Neutrophil (primary cell): ENCODE data around the gene MAN2B1.

Experiments
- H3K27ac ChIP-seq: fragments of 200-600 bp; sonication (generic); 2 replicates; pipeline ENCODE4 v1.5.1; 2016; ENCODE audit warnings: mild to moderate bottlenecking, moderate library complexity
- H3K27me3 ChIP-seq: fragments of 200-600 bp; sonication (generic); 2 replicates; pipeline ENCODE4 v1.6.0; 2016; ENCODE audit warnings: mild to moderate bottlenecking
- H3K36me3 ChIP-seq: fragments of 200-600 bp; sonication (generic); 2 replicates; pipeline ENCODE4 v1.5.1; 2017
- H3K4me1 ChIP-seq, 2 experiments: fragments of 200-600 bp in 1 of 2; sonication (generic) in 1 of 2; 1 replicate in 1 of 2; 2 replicates in 1 of 2; pipeline versions ENCODE4 v1.5.1 to v1.6.1; 2013 to 2016; ENCODE audit warnings: low read depth in 1 of 2, low read length in 1 of 2, mild to moderate bottlenecking in 1 of 2, moderate library complexity in 1 of 2; ENCODE audit not compliant: control insufficient read depth in 1 of 2, insufficient read depth in 1 of 2
- H3K4me3 ChIP-seq, 2 experiments: fragments of 200-600 bp in 1 of 2; sonication (generic) in 1 of 2; 1 replicate in 1 of 2; 2 replicates in 1 of 2; pipeline ENCODE4 v1.5.1; 2013 to 2016; ENCODE audit warnings: low read depth in 1 of 2, low read length in 1 of 2, mild to moderate bottlenecking in 1 of 2, moderate library complexity in 1 of 2
- H3K9me3 ChIP-seq: fragments of 200-600 bp; sonication (generic); 2 replicates; pipeline ENCODE4 v1.5.1; 2016
- TF ChIP-seq, protein P1 (sequence below): fragments of 200-600 bp; sonication (generic); IDR thresholded peaks from 2 replicates; pipeline ENCODE4 v1.5.1; 2016; ENCODE audit warnings: antibody characterized with exemption

MAN2B1 gene

DNA sequence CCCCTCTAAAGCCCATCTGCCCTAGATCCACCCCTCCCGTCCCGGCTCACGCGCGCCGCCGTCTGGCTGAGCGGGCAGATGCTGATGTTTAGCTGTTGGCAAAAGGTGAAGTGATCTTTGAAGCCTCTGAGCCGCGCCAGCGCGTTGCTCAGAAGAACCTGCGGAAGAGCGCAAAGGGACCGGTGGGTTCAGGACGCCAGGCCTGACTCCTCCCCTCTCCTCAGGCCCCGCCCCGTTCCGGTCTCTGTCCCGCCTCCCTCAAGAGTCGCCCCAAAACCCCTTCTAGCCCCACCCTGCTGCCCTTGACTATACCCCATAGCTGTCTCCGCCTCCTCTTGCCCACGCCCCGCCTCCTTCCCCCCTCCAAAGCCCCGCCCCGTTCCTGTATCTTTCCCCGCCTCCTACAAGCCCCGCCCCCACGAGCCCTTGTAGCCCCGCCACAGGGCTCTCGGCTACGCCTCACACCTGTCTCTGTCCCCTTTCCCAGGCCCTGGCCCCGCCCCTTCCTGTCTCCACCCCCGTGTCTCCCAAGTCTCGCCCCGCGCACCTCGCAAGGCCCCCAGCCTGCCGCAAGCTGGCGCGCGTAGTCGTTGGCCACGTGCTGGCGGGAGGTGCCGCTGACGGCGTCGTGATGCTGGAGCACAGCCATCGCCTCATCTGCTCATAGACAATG lies 9.5 kb downstream of the MAN2B1 start:
- peaks cover 99% of the 10 kb centered on the region for H3K36me3 ChIP-seq
- TF ChIP-seq, protein P1, sequence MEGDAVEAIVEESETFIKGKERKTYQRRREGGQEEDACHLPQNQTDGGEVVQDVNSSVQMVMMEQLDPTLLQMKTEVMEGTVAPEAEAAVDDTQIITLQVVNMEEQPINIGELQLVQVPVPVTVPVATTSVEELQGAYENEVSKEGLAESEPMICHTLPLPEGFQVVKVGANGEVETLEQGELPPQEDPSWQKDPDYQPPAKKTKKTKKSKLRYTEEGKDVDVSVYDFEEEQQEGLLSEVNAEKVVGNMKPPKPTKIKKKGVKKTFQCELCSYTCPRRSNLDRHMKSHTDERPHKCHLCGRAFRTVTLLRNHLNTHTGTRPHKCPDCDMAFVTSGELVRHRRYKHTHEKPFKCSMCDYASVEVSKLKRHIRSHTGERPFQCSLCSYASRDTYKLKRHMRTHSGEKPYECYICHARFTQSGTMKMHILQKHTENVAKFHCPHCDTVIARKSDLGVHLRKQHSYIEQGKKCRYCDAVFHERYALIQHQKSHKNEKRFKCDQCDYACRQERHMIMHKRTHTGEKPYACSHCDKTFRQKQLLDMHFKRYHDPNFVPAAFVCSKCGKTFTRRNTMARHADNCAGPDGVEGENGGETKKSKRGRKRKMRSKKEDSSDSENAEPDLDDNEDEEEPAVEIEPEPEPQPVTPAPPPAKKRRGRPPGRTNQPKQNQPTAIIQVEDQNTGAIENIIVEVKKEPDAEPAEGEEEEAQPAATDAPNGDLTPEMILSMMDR, result no peak

DNA sequence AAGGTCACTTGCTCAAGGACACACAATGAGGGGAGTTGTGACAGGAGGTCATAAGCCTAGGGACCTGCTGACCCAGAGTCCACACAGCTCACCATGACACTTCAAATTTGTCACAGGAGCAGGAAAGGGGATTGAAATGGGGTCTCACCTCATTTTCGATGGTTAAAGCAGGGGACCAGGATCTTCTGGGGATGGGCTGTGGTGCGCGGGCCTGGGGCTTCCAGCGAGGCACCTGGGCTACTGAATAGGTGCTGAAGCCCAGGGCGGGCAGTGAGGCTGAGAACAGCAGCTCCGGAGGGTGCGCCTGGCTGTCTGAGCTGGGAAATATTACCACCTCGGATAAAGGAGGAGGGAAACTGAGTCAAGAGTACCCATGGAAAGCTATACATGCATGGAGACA lies 11.0 kb downstream of the MAN2B1 start:
- no peaks in the 10 kb centered on the region for H3K27me3 ChIP-seq
- TF ChIP-seq, protein P1, result no peak
- no peak overlapping the region for H3K27ac ChIP-seq
- H3K36me3 ChIP-seq, result peaks cover 99% of the 10 kb centered on the region
- no peak overlapping the region for H3K4me3 ChIP-seq
- H3K9me3 ChIP-seq, result no peaks in the 10 kb centered on the region
- H3K4me1 ChIP-seq, result no peaks in the 10 kb centered on the region

More for the DNA sequence above, 9.5 kb downstream of the MAN2B1 start:
- no peak overlapping the region for H3K4me3 ChIP-seq
- H3K27ac ChIP-seq, result no peak overlapping the region
- H3K4me1 ChIP-seq, result no peaks in the 10 kb centered on the region
- H3K9me3 ChIP-seq, result no peaks in the 10 kb centered on the region
- H3K27me3 ChIP-seq, result no peaks in the 10 kb centered on the region

DNA sequence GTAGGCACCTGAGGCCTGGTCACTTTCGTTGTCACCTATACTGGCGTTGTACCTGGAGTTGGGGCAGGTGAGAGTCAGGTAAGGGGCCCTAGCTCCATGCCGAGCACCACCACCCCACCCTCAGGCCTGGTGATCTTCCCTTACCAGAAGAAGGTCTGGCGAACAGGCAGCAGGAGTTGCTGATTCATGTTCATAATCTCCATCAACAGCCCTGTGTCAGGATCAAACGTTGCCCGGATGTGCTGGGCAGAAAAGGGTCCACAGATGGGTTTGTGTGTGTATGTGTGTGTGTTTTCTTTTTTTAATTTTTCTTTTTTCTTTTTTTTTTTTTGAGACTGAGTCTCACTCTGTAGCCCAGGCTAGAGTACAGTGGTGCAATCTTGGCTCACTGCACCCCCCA lies 14.3 kb downstream of the MAN2B1 start:
- Histone ChIP-seq H3K9me3 (no peaks in the 10 kb centered on the region), H3K36me3 (peaks cover 93% of the 10 kb centered on the region), H3K27me3 (no peaks in the 10 kb centered on the region), H3K27ac (no peak overlapping the region), H3K4me1 (peaks cover 7 to 9% of the 10 kb centered on the region in 2 experiments), H3K4me3 (no peak overlapping the region)
- TF ChIP-seq, protein P1, result no peak

DNA sequence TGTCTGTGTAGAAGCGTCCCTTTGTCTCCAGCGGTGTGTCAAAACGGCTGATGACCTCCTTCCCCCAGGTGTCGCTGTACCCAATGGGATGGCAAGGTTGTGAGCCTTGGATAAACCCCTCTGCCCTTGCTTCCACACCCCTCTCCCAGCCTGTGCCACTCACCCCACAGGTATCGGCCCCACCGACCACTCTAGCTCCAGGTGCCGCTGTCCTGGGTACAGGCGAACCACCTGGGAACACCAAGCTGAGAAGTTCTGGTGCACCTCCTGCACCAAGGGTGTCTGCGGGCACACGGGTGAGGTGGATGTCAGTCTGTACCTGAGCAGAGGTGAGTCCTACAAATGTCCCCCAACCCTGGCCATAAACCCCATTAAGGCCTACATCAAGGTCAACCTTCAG lies 16.6 kb downstream of the MAN2B1 start:
- H3K36me3 ChIP-seq, result peaks cover 93% of the 10 kb centered on the region
- H3K4me1 ChIP-seq, result peaks cover 13 to 22% of the 10 kb centered on the region in 2 experiments
- TF ChIP-seq, protein P1, result no peak
- H3K27ac ChIP-seq, result no peak overlapping the region
- no peak overlapping the region for H3K4me3 ChIP-seq
- no peaks in the 10 kb centered on the region for H3K27me3 ChIP-seq
- no peaks in the 10 kb centered on the region for H3K9me3 ChIP-seq

DNA sequence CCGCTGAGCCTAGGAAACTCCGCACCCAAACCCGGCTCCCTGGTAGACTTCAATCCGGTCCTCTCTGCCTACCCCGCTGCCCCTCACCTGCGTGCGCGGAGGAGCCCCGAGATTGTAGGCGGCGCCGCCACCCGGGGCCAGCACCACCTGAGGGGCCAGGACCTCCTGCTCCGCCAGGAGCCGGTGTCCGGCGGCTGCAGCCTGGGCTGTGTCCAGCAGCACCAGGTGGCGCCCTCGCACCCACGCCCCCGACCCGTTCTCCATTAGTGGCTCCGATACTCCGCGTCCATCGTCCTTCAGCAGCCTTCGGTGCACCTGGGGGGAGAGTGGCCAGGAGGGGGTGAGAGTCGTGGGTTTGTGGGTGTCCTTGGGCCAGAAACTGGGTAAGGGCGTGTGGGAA lies 18.5 kb downstream of the MAN2B1 start:
- no peak overlapping the region for H3K27ac ChIP-seq

More for the DNA sequence above, 18.5 kb downstream of the MAN2B1 start:
- Histone ChIP-seq H3K4me1 (peaks cover 13 to 22% of the 10 kb centered on the region in 2 experiments), H3K27me3 (no peaks in the 10 kb centered on the region), H3K4me3 (no peak overlapping the region), H3K9me3 (no peaks in the 10 kb centered on the region), H3K36me3 (peaks cover 92% of the 10 kb centered on the region)
- TF ChIP-seq, protein P1, result no peak
